HG02885 (cell line): ENCODE measurements around the gene LAMA3.

ENCODE experiments used
- ATAC-seq: cut with Tn5 transposase; IDR thresholded peaks from one replicate; pipeline ENCODE4 v1.9.1; 2021; ENCODE audit warnings: mild to moderate bottlenecking; ENCODE audit not compliant: unreplicated experiment, poor library complexity

The LAMA3 gene

DNA sequence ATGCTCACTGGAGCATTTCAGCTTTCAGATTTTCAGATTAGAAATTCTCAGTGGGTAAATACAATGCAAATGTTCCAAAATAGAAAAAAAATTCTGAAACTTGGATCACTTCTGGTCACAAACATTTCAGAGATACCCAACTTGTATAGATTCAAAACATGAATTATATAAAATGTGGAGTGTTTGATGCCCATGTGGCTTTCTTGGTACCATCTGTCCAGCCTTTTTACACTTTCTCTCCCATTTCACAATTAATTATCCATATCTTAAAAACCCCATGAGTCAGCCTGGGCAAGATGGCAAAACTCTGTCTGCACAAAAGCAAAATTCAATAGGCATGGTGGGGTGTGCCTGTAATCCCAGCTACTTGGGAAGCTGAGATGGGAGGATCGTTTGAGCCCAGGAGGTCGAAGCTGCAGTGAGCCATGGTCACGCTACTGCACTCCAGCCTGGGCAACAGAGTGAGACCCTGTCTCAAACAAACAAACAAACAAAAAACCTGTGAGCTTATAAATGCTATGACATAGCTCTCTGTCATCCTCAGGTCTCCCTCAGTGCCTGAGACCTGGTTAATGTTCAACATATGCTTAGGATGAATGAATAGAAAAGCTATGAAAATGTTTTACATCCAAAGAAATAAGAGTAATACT lies 179.0 kb downstream of the LAMA3 start:
- ATAC-seq, result no peak

DNA sequence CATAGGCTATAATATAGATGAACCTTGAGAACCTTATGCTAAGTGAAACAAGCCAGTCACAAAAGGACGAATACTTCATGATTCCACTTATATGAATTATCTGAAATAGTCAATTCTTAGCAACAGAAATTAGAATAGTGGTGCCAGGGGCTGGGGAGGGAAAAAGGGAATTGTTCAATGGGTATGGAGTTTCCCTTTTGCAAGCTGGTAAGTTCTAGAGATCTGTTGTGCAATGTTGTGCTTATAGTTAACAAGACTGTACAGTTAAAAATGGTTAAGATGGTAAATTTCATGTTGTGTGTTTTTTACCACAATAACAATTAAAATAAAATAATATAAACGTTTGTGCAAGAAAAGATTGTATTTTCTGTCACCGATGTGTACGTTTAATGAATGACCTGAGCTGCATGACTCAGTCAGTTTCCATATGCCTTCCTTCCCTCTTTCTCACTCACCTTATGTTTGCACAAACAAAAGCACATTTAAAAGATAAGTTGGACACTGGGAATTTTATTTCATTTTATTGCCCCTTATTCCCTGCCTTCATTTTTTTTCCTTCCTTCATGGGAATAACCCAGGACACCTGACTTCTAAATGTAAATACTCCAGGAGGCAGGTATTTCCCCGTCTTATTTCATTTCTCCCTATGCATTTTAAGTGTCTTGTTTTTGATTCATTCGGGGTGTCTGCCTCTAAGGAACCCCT lies 181.6 kb downstream of the LAMA3 start:
- ATAC-seq, result no peak

DNA sequence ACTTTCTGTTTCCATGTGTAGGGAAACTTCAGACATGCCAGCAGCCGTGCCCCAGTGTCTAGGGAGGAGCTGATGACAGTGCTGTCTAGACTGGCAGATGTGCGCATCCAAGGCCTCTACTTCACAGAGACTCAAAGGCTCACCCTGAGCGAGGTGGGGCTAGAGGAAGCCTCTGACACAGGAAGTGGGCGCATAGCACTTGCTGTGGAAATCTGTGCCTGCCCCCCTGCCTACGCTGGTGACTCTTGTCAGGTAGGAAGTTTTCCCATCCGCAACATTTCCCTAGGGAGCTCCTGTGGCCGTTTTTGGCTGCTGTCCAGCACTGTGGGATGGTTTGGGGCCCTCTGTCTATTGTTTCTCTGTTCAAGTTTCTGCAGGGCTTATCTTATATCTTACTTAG lies 182.2 kb downstream of the LAMA3 start:
- ATAC-seq, result peak; percentile 64

DNA sequence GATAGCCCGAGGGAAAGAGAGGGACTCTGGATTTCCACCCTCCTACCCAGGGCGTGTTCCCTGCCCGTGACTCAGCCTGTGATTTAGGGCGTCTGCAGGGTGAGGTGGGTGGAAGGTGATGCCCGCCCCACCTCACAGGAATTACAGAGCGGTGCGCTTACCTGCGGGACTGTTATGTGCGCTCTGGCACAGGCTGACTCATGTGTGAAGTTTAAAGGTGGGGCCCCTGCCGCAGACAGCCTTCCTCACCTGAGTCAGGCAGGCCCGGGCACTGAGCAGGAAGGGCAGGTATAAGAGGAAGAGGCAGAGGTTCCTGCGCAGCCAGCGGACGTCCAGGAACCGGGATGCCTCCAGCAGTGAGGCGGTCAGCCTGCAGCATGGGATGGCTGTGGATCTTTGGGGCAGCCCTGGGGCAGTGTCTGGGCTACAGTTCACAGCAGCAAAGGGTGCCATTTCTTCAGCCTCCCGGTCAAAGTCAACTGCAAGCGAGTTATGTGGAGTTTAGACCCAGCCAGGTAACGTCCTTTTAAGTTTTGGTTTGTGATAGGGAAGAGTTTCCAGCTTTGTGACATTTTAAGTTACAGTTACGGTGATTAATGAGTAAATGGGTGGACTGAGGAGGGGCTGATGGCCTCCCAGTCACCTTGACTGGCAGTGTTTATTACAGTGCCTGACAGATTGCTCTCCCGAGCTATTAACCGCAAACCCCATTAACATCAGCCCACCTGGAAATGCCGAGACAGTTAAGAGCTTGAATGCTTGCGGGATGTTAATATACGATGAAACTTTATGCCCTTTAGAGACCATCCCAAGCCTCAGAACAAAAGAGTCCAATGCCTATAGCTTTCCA lies 183.7 kb downstream of the LAMA3 start:
- ATAC-seq, result no peak

DNA sequence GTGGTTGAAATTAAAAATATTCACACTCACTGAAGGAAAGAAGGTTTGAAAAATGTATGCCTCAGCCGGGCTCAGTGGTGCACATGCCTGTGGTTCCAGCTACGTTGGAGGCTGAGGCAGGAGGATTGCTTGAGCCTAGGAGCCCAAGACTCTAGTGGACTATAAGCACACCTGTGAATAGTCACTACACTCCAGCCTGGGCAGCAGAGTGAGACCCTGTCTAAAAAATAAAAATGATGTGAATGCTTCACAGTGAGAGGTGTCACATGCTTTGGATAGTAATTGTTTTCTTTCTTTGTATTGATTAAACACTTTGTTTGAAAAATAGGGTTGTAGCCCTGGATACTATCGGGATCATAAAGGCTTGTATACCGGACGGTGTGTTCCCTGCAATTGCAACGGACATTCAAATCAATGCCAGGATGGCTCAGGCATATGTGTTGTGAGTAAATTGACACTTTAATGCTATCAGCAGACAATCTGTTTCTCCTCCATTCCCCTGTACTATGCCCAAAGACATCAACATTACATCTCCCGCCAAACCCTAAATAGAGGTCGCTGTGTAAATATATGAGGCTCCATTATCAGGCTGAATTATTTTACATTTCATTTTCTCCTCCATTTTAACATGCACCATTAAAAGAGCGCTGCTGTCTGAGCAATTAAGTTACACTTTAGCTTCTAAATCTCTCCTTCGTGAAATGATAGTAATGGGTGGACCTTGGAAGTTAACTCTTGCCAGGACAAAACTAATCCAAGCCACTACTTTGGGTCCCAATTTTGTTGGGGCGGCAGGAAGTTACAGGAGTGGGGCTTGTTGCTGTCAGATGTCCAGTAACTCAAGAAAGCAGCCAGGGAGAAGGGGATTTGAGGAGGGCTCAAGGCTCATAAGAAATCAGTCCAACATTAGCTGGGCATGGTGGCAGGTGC lies 187.0 kb downstream of the LAMA3 start:
- ATAC-seq, result no peak

DNA sequence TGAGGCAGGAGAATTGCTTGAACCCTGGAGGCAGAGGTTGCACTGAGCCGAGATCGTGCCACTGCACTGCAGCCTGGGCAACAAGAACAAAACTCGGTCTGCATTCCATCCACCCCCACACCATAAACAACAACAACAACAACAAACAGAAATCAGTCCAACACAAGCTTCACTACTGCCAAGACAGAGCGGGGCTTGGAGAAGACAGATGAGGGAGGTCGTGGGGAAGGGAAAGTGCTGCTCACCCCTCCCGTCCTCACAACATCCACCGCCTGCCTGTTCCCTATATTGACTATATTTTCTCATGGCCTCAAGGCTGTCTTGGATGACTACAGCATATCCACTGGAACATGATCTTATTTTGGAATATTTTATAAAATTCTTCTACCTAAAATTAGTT lies 187.7 kb downstream of the LAMA3 start:
- no peak for ATAC-seq

DNA sequence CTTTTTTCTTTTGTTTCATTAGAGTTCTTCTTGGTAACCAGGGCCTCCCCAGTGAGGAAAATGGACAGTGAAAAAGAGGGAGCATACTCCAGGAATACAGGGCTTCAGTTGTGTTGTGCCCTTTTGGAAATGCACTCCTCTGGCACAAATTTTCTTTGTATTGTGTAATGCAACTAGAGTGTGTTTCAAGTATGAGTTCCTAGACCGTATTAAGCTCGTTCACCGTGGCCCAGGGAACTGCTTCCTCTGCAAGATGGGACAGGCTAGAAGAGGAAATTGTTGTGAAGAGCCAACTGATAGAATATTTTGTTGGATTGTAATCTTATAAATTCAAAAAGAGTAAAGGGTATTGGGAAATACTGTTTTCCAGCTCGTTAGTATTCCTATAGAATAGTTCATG lies 188.1 kb downstream of the LAMA3 start:
- ATAC-seq, result no peak

DNA sequence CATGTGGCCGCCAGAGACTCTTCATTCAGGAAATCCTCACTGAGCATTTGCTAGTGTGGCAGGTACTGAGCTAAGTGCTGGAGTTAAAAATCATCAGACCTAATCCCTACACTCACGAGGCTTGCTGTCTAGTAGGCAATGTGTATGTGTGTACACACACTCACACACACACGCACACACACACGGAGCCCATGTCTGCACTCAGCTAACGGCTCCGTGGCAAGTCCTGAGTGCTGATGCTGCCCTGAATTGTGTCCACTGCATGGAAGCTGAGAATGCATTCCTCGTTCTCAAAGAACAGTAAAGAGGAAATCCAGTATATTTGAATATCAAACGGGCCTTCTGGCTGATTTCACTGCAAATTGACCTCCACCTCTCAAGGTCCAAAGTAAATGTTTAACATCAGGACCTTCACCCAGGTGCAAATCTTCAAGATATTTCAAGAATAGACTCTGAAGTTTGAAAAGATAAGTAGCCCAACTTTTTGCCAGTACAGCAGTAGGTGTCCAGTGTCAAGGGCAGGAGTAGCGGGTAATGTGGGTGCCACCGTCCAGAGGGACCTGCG lies 189.2 kb downstream of the LAMA3 start:
- no peak for ATAC-seq

DNA sequence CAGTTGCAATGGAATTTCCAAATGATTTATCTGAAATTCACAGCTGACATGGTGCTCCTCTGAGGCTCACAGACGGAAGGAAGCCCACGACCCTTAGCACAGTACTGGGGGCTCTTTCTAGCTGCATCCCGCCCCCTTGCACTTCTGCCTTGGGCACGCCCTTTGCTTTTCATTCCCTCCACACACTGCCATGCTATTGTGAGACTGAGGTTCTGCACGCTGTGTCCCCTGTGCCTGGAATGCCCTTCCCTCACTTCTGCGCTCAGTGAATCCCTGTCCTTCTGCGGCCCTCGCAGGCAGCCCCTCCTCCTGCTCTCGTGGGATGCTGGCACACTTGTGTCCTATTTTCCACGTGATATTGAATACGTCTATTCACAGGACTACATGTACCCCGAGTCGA lies 189.9 kb downstream of the LAMA3 start:
- no peak for ATAC-seq

DNA sequence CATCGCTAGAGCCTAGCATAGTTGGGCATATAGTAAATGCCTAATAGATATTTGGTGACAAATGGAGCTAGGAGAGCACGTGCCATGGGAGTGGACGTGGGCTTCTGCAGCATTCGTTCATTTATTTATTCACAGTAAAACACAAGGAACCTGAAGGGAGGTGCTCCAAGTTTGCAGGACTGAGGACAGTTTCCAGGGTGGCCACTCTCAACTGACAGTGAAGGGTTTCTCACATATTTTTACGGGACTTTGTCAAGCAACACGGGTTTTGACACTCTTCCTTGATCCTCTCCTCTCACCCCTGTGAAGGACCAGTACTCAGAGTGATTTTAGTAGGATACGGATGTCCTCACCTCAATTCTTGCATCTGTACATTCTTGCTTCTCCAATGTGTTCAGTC lies 190.3 kb downstream of the LAMA3 start:
- no peak for ATAC-seq

DNA sequence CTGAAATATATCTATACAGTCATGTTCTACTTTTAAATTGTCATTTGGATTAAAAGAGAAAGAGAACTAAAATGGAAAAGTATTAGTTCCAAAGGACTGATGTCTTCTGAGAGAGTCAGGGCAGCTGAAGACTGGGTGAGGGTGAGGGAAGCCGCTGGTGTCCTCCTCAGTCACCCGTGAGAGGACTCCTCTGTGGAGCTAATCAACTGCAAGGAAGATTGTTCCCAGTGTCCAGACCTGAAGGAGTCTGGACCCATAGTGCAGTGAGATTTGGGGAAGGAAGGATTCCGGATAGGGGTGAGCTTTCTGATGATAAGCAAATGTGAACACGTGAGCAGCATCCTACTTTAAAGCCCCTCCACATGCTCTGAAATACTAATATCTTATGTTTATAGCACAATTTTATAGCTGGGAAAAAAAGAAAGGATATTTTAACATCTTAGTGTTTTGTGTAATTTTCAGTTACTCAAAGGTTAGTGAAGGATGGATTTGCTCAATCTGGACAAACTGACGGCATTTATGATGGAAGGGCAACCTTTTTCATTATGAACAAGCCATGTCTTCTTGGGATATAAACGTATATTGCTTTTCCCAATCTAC lies 190.8 kb downstream of the LAMA3 start:
- no peak for ATAC-seq

DNA sequence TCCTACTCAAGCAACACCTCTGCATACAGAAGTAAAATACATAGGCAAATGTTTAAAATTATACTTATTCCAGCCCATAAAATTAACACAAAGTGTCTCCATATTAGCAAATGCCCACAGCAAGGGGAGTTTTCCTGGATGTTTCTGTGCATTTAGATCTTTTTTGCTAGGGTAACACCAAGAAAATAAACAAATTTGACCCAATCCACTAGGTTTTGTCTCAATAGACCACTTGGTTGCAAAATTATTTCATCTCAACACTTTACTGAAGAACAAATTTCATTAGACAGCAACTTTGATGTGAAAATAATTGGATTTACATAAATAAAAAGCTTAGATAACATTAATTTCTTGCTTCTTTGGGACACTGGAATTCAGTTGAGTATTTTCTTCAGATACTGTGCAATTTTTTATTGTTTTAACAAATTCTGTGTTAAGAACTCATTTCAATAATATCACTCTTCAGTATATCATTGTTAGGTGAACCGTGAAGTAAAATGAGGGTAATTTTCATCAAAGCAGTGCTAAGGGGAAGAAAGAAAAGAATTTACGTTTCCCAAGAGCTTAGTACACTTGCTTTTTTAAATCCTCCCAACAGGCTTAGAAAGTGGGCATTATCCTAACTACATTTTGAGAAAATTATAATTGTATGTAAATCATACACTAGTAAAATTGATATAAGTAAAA lies 191.8 kb downstream of the LAMA3 start:
- ATAC-seq, result no peak

DNA sequence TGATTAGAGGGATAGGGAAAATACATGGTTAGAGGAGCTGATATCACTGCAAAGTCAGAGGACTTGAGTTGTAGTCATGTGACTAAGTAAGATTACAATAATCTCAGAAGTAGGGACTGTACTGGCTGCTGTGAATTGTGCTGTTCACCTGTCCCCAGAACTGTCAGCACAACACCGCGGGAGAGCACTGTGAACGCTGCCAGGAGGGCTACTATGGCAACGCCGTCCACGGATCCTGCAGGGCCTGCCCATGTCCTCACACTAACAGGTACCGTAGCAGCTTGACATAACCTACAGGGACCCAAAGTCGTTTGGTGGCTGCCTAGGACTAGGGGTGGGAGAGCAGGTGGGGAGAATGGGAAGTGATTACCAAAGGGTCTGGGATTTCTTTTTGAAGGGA lies 192.5 kb downstream of the LAMA3 start:
- no peak for ATAC-seq

DNA sequence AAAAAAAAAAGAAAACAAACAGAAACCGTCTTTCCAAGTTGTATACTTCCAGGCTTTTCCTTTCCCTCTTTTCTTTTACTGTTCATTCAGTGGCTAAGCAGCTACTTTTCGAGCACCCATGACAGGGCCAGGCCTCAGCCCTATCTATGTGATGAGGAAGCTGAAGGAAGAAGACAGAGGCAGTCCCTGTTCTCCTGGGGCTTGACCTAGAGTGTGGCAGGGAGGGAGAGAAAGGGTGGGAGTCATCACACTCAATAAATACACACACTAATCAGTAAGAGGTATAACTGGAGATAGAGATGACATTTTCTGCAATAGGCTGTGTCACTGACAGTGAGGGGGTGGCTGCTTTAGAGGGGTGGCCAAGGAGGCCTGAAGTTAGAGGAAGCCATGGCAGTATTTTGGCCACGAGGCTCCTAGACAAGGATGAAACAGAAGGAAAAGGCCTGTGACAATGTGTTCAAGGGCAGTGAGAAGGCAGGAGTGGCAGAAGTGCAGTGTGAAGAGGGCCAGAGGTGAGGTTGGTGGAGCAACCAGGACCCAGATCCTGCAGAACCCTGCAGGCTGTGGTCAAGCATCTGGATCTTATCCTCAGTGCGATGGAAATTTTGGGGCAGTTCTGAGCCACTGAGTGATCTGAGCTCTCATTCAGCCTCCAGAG lies 193.5 kb downstream of the LAMA3 start:
- ATAC-seq, result no peak

DNA sequence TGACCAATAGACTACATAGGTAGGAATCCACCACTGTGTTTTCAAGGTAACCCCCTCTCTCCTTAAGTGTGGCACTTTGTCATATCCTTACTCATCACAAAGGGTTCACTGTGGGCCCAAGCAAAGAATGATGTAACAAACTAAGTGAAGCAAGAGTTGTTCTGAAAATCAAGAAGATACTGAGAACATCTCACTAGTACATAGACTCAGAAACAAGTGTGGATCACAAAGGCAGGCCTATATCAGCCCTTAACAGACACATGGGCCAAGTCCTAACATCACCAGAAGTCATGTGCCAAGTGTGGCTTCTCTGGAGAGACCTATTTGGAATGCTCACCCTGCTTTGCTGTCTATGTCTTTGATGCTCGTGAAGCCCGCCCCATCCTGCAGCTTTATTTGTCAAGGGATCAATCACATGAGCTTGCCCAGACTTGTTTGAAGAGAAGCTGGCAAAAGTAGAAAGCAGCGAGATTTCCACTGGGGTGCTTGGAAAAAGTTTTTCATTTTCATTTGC lies 194.1 kb downstream of the LAMA3 start:
- ATAC-seq, result no peak

DNA sequence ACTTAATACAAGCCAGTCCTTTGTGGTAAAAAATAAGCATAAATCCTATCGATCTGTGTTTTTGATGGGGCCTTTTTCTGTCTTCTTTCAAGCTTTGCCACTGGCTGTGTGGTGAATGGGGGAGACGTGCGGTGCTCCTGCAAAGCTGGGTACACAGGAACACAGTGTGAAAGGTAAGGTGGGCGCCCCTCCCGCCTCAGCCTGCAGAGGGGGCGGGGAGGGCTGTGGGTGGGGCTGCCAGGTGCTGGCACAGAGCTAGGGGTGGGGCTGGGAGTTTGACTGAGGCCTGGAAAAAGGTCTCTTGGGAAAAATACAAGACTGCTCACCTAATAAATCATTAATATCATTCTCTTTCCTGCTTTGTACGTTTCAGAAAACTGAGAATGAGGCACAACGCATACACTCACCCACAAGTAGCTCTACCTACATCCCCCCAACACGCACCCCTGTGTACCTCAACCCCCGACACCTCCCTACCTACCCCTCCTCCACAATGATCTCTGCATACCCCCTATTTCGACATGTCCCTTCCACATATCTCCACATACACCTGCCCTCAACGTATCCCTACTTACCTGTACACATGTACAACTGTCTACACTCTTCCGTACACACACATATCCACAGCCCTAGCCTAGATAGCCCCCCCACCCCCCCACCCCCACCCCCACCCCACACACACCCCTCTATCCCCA lies 195.6 kb downstream of the LAMA3 start:
- no peak for ATAC-seq

DNA sequence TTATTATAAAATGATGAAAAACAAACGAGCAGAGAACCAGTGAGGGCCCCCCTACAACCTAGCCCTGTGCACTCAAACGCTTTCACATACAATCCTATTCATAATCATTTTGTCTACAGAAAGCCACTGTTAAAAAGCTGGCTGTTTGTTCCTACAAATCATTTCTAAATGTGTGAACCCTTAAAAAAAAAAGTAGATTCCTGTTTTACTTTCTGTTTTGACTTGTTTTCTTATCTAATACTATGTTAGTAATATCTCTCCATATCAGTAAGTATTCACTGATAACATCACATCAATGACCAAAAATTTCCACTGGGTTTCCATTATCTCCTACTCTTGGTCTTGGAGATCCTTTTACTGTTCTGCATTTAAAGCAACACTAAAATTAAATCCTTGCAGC lies 196.5 kb downstream of the LAMA3 start:
- no peak for ATAC-seq

DNA sequence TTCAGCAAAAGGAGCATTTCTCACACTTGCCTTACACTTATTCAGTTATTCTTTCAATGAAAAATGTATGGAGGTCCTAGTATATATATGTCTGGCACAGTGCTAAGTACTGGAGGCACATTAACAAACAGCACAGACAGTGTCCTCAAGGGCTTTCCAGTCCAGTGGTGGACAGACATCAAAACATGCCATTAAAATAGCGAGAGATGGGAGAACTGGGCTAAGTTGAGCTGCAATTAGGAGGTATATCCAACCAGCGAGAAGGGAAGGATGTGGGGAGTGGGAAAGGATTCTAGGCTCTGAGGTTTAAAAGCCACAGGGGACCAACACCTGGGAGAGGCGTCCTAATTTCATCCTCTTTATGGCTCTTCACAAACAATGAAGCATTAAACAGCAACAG lies 197.8 kb downstream of the LAMA3 start:
- ATAC-seq, result no peak
